Astrocyte (in vitro differentiated cells and primary cell): ENCODE measurements around the gene KCNK10.

Experiments used
- CTCF ChIP-seq: IDR thresholded peaks from 2 replicates; pipeline ENCODE4 v1.5.1; 2011; ENCODE audit warnings: low read depth, mild to moderate bottlenecking, inconsistent platforms, low read length, moderate library complexity; ENCODE audit not compliant: insufficient read depth
- EZH2 ChIP-seq: IDR thresholded peaks from 2 replicates; pipeline ENCODE4 v1.6.1; 2012; ENCODE audit warnings: mild to moderate bottlenecking, low read length, inconsistent platforms; ENCODE audit not compliant: insufficient read depth

- no peak for TF ChIP-seq CTCF
- no peak for TF ChIP-seq EZH2
Measured at GRCh38 chr14:88289996-88290395, 33.1 kb downstream of the KCNK10 start.
